GM18951 (cell line): ENCODE data around the gene NCOA7.
"Not testable (repeated sequence)": the region's sequence is repeated elsewhere in the genome, so short reads cannot be mapped to it uniquely, and the experiment has no call there.

Experiments
- POLR2A ChIP-seq: IDR thresholded peaks from 4 replicates; pipeline ENCODE4 v1.6.1; 2011; ENCODE audit warnings: mild to moderate bottlenecking; ENCODE audit not compliant: insufficient read length, insufficient read depth; ENCODE audit errors: extremely low read depth
- in situ Hi-C: fragments of 300-500 bp; cut with MboI; formaldehyde crosslinking; loops from one replicate; pipeline ENCODE4 v1.12.0; 2022; ENCODE audit warnings: low sequenced_read_pairs, mixed read lengths, inconsistent platforms; ENCODE audit not compliant: unreplicated experiment

The NCOA7 gene

GRCh38 chr6:125931733-125932450 is 141.1 kb downstream of the NCOA7 start:
- TF ChIP-seq POLR2A: no peak
- in situ Hi-C loops: no loop called here

GRCh38 chr6:125932451-125932795 is 141.7 kb downstream of the NCOA7 start:
- in situ Hi-C loops: no loop called here
- no peak for TF ChIP-seq POLR2A

GRCh38 chr6:125935520-125935919 is 144.8 kb downstream of the NCOA7 start:
- in situ Hi-C loops: not testable (repeated sequence)

GRCh38 chr6:125939026-125939425 is 148.3 kb downstream of the NCOA7 start:
- in situ Hi-C loops: no loop called here
- no peak for TF ChIP-seq POLR2A

GRCh38 chr6:125939791-125940190 is 149.0 kb downstream of the NCOA7 start:
- in situ Hi-C loops: no loop called here
- no peak for TF ChIP-seq POLR2A

- no peak for TF ChIP-seq POLR2A
- in situ Hi-C loops: no loop called here
Measured at GRCh38 chr6:125940247-125941041, 149.7 kb downstream of the NCOA7 start.

GRCh38 chr6:125942672-125943527 is 152.1 kb downstream of the NCOA7 start:
- in situ Hi-C loops: no loop called here
- TF ChIP-seq POLR2A: no peak

GRCh38 chr6:125943528-125944433 is 153.0 kb downstream of the NCOA7 start:
- in situ Hi-C loops: no loop called here

GRCh38 chr6:125944434-125944816 is 153.7 kb downstream of the NCOA7 start:
- in situ Hi-C loops: no loop called here
- no peak for TF ChIP-seq POLR2A

More at GRCh38 chr6:125943528-125944433, 153.0 kb downstream of the NCOA7 start:
- no peak for TF ChIP-seq POLR2A

- TF ChIP-seq POLR2A: no peak
Measured at GRCh38 chr6:125944896-125945295, 154.1 kb downstream of the NCOA7 start.

GRCh38 chr6:125945378-125946141 is 154.8 kb downstream of the NCOA7 start:
- TF ChIP-seq POLR2A: no peak
- in situ Hi-C loops: no loop called here

More at GRCh38 chr6:125944896-125945295, 154.1 kb downstream of the NCOA7 start:
- in situ Hi-C loops: no loop called here

- in situ Hi-C loops: no loop called here
- no peak for TF ChIP-seq POLR2A
Measured at GRCh38 chr6:125947615-125948014, 156.9 kb downstream of the NCOA7 start.
